Kidney (tissue), 14 donors: Measurements from ENCODE around the gene VILL. TPM values are rescaled to one million over a fixed set of nuclear protein-coding genes. Genes with fewer than 3 reads are reported as not detected.

Experiments
- DNase-seq, 5 donors: peaks; one replicate each; pipeline ENCODE4 v3.0.0-alpha.2; 2013 to 2020
- FAIRE-seq: peaks from 2 replicates; lab custom pipeline; 2012; peaks lifted over from hg19 to GRCh38; lab: Jason Lieb, UNC
- H3K27ac ChIP-seq, 2 donors: one replicate each; pipeline ENCODE4 v1.7.0; 2013; ENCODE audit warnings: low read depth in 2 of 2, low read length in 2 of 2, inconsistent platforms in 1 of 2
- H3K27me3 ChIP-seq: one replicate; pipeline ENCODE4 v1.7.1; 2013; ENCODE audit warnings: low read length, inconsistent platforms; ENCODE audit not compliant: control insufficient read depth, insufficient read depth
- H3K36me3 ChIP-seq, 3 donors: one replicate each; pipeline versions ENCODE4 v1.7.0 to v1.7.1; 2013; ENCODE audit warnings: low read length in 3 of 3, control low read depth in 1 of 3, inconsistent platforms in 1 of 3; ENCODE audit not compliant: insufficient read depth in 3 of 3, control insufficient read depth in 2 of 3
- H3K4me1 ChIP-seq, 3 donors: one replicate each; pipeline versions ENCODE4 v1.7.0 to v1.7.1; 2013; ENCODE audit warnings: low read length in 3 of 3, inconsistent platforms in 1 of 3, low read depth in 1 of 3; ENCODE audit not compliant: control insufficient read depth in 2 of 3, insufficient read depth in 2 of 3
- H3K4me3 ChIP-seq, 3 donors: one replicate each; pipeline versions ENCODE4 v1.7.0 to v1.8.1; 2013; ENCODE audit warnings: low read length in 3 of 3, control low read depth in 1 of 3, inconsistent platforms in 1 of 3
- H3K9ac ChIP-seq, 3 donors: one replicate each; pipeline versions ENCODE4 v1.7.0 to v1.7.1; 2013; ENCODE audit warnings: low read length in 3 of 3, control low read depth in 1 of 3, inconsistent platforms in 1 of 3
- H3K9me3 ChIP-seq, 3 donors: one replicate each; pipeline versions ENCODE4 v1.7.0 to v1.7.1; 2013; ENCODE audit warnings: low read length in 3 of 3, control low read depth in 1 of 3, inconsistent platforms in 1 of 3; ENCODE audit not compliant: control insufficient read depth in 2 of 3, insufficient read depth in 1 of 3
- intact Hi-C: fragments of 100-400 bp; cut with DNase I; formaldehyde crosslinking; loops from one replicate; pipeline ENCODE4 v1.11.1; 2022
- polyA plus RNA-seq: library from polyadenylated mRNA; stranded (reverse); fragments of 350-450 nt; fragmentation: Illumina TruSeq; extraction: RNeasy Lipid Tissue Mini Kit (QIAGEN cat#74804); gene quantifications from one replicate; pipeline ENCODE4 v1.2.3, GENCODE V29; 2014; ENCODE audit warnings: low read depth, low replicate concordance; ENCODE audit not compliant: insufficient read depth
- total RNA-seq: library from RNA; stranded (reverse); fragmentation: NEBNext Ultra II Directional; extraction: Animal tissue kit (Norgen Biotek cat#: 25700); gene quantifications from one replicate; pipeline ENCODE4 v1.2.1, GENCODE V29; 2021
- TF ChIP-seq, protein P1 (sequence below): IDR thresholded peaks from 3 replicates; pipeline ENCODE4 v1.5.1; 2012; ENCODE audit warnings: mild to moderate bottlenecking, moderate library complexity, borderline replicate concordance; ENCODE audit not compliant: insufficient read depth; ENCODE audit errors: extremely low read depth
- donor health status: control.
- donor health status: control.
- donor health status: control.
- donor health status: control.
- donor health status: control.
- donor health status: DM: yes; HTN: yes; CAD: no.
- donor health status: Normal renal cell carcinoma (clear cell type).

VILL gene
- total and polyA plus RNA-seq, 2 donors from 2014 or later: 7.4 to 7.6 TPM

DNA sequence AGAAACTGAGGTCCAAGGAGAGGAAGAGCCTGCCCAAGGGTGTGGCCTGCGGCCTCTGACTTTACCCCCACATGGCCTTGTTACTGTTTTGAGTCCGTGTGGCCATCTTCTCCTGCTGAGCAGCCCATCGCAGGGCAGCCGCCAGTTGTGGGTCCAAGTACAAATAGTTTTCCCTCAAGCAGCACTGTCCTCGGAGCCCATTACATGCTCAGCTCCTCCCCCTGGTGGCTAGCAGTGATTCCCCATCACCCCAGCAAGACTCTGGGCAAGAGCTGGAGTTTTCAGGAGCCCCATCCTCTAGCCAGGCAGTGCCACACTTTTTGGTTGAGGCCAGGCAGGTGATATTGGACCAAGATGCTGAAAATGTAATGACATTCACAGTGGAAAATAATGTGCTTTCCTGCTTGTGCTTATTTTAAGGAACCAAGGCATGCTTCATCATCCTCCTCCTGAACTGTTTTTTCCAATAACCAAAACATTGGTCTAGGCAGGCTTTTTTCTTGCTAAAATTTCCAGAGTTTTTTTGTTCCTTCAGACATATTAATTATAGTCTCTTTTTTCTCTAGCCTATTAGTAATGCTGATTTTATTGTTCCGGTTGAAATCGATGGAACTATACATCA is 23.2 kb upstream of the VILL start:
- Histone ChIP-seq H3K27ac (no peak overlapping the region), H3K36me3 (peaks cover 0 to 11% (median 9%) of the 10 kb centered on the region in 3 donors), H3K9me3 (no peaks in the 10 kb centered on the region), H3K9ac (peak overlapping the region in 1 of 3 donors; percentile 7), H3K27me3 (no peaks in the 10 kb centered on the region), H3K4me1 (peaks cover 11 to 40% (median 37%) of the 10 kb centered on the region in 3 donors), H3K4me3 (no peak overlapping the region)
- TF ChIP-seq, protein P1, sequence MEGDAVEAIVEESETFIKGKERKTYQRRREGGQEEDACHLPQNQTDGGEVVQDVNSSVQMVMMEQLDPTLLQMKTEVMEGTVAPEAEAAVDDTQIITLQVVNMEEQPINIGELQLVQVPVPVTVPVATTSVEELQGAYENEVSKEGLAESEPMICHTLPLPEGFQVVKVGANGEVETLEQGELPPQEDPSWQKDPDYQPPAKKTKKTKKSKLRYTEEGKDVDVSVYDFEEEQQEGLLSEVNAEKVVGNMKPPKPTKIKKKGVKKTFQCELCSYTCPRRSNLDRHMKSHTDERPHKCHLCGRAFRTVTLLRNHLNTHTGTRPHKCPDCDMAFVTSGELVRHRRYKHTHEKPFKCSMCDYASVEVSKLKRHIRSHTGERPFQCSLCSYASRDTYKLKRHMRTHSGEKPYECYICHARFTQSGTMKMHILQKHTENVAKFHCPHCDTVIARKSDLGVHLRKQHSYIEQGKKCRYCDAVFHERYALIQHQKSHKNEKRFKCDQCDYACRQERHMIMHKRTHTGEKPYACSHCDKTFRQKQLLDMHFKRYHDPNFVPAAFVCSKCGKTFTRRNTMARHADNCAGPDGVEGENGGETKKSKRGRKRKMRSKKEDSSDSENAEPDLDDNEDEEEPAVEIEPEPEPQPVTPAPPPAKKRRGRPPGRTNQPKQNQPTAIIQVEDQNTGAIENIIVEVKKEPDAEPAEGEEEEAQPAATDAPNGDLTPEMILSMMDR: peak; percentile 77
- FAIRE-seq (no peak), DNase-seq (peak; percentile 75 to 84 (median 81))
- intact Hi-C loops: loop anchor here (10.0 kb wide), 1 partner anchor 113 kb away; no protein-coding TSS in a partner anchor

DNA sequence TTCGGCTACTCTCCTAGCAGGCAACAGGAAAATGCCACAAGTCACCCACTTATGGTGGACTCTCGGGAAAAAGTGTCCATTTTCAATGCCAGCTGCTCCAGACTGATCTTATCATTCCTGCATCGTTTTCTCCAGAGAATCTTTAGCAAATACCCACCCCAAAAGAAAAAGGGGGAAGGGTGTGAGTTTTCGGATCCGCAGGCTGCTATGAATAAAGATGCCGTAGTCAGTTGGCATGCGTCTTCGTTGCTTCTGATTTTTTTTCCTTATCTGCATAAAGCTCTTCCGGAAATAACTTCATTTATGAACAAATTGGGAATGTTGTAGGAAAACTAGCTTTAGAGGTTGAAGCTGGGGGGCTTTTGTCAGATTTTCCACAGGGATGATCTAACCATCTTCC is 22.4 kb upstream of the VILL start:
- Histone ChIP-seq H3K4me1 (peaks cover 8 to 34% (median 29%) of the 10 kb centered on the region in 3 donors), H3K36me3 (peaks cover 0 to 14% (median 9%) of the 10 kb centered on the region in 3 donors), H3K9me3 (no peaks in the 10 kb centered on the region), H3K4me3 (no peak overlapping the region), H3K27me3 (no peaks in the 10 kb centered on the region), H3K9ac (no peak overlapping the region), H3K27ac (peak overlapping the region in 1 of 2 donors; percentile 45)
- FAIRE-seq (no peak), DNase-seq (no peak)
- TF ChIP-seq, protein P1: no peak
- intact Hi-C loops: loop anchor here (10.0 kb wide), 1 partner anchor 113 kb away; no protein-coding TSS in a partner anchor

DNA sequence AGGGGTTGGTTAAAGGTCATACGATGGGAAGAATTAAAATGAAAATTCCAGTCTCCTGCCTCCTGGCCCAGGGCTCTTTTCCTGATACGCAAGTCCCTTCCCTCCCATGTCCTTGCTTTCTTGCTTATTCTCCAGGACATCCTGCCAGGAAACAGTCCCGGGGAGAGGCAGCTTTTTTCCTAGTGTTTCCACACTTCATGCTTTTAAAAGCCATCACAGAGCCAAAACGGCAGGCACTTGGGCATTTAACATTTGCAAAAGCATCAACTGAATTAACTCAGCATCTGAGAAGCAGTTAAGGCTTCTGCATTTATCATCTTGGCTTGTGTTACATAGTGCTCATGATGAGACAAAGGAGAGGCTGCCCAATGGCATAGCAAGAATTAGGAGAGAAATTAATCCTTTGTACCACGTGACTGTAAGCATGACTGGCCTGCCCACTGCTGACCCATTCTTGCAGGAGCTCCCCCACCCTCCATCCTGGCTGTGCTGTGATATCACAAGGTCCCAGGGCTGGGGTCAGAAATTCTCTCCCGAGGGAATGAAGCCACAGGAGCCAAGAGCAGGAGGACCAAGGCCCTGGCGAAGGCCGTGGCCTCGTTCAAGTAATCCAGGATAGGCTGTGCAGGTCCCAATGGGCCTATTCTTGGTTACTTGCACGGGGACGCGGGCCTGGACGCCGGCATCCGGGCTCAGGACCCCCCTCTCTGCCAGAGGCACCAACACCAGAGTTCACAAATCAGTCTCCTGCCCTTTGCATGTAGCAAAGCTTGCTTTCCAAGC is 21.6 kb upstream of the VILL start:
- peaks cover 6 to 34% (median 29%) of the 10 kb centered on the region in 3 donors for H3K4me1 ChIP-seq
- H3K9me3 ChIP-seq: no peaks in the 10 kb centered on the region
- no peak for DNase-seq
- FAIRE-seq: no peak
- no peak overlapping the region for H3K4me3 ChIP-seq
- intact Hi-C loops: loop anchor here (10.0 kb wide), 1 partner anchor 114 kb away; no protein-coding TSS in a partner anchor
- peaks cover 0 to 21% (median 13%) of the 10 kb centered on the region in 3 donors for H3K36me3 ChIP-seq
- TF ChIP-seq, protein P1: no peak
- no peak overlapping the region for H3K9ac ChIP-seq
- H3K27ac ChIP-seq: peak overlapping the region in 1 of 2 donors; percentile 45
- no peaks in the 10 kb centered on the region for H3K27me3 ChIP-seq
